Measurements from ENCODE around the gene SLC22A3.

DNA sequence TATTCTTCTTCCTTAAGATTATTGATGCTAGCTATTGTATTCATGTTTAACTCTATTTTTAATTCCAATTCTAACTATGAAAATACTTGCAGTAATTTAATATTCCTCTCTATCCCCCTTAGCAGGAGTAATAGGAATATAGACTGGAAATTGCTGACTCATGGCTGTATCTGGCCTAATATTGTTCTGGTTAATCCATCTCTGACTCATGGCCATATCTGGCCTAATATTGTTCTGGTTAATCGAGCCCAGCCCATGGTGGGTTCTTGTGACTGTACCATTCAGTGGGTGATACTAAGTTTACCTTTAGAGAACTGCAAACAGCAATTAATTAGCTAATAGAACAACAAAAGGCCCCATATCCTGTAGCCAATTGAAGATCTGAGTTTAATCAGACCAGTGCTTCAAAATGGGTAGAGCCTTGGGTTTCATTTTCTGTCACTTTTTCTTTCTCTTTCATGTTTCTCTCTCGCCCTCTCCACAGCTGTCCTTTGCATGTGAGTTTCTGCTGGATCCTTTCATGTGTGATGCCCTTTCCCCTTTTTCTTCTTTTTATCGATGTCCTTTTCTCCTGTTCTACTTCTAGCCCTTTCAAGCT lies 50.6 kb downstream of the SLC22A3 start:
- TF ChIP-seq POLR2AphosphoS5 (IDR thresholded peaks at IDR 0.05; ENCODE audit: borderline replicate concordance, low read depth, low read length): no peak
- TF ChIP-seq EZH2 (IDR thresholded peaks at IDR 0.05): no peak

All from SK-N-MC (cell line).